Cerebellar nuclear complex (tissue), 1 donor: ENCODE measurements around the gene OR6C68.
"Not testable (repeated sequence)": the region's sequence is repeated elsewhere in the genome, so short reads cannot be mapped to it uniquely, and the experiment has no call there.

ENCODE experiments used
- DNase-seq, 2 experiments: peaks; one replicate each; lab custom pipeline; 2025; lab: John Stamatoyannopoulos, UW

Gene OR6C68

GRCh38 chr12:55492078-55492477, at the start of gene OR6C68:
Gene OR6C68 (plus strand): TSS chr12:55492378. CDS start chr12:55492378, 0 bp downstream.
- no peak for DNase-seq

DNA sequence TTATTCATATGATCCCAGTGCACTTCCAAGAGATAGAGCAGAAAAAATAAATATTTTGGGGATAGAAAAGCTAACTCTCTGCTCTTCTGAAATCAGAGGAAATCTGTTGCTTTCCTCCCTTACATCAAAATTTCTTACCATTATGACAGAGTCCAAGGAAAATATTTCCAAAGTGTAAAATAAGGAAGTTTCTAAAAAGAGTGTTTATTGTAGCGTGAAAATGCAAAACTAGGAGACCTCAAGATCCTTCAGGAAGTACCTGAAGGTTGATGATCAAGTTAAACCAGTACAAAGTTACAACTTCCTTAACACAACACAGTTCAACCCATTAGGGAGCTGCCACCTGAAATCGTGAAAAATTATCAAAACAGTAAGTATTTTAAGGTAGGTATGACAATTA, 48.4 kb upstream of the OR6C68 start, which contains the start of gene OR6C2:
OR6C2 (plus strand) TSS at position 301 of the 400 bp plus-strand sequence. CDS start 8,138 bp downstream, outside the sequence.
- no peak for DNase-seq

DNA sequence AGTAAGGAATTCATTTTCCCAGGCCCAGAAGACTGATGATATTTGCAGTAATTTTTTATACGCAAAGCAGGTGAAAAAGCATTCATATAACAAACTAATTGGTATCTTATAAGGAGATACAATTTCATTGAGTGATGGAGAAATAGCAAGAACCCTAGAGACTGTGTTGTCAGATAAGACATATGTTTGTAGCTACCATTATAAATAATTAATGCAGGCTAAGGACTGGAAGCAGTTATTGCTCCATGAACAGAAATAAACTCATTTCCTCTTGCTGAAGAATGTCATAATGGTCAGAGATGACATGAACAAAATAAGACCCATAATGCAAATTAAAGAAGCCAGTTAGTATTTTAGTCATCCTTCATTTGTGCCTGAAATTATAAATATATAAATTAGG, 46.8 kb upstream of the OR6C68 start:
- no peak for DNase-seq

- DNase-seq: no peak
Observed at GRCh38 chr12:55446326-55446725, 45.9 kb upstream of the OR6C68 start.

GRCh38 chr12:55448825-55449224, 43.4 kb upstream of the OR6C68 start:
- DNase-seq: no peak

- DNase-seq: not testable (repeated sequence)
Observed at GRCh38 chr12:55464926-55465325, 27.3 kb upstream of the OR6C68 start.

DNA sequence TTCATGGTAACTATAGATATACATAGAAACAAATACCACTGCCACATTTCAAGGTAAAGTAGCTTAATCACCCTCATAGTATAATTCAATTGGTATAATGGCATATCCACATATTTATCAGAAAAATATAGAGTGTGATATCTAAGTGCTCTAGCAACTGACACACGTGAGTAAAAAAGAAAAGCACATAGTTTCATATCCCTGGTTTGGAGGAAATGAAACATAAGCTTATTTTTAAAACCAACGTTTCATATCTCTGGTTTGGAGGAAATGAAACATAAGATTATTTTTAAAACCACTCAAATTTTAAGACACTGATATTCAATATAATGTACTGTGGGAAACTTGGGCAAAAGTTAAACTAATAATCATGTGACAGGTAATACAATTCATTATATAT, 24.3 kb upstream of the OR6C68 start:
- no peak for DNase-seq

DNA sequence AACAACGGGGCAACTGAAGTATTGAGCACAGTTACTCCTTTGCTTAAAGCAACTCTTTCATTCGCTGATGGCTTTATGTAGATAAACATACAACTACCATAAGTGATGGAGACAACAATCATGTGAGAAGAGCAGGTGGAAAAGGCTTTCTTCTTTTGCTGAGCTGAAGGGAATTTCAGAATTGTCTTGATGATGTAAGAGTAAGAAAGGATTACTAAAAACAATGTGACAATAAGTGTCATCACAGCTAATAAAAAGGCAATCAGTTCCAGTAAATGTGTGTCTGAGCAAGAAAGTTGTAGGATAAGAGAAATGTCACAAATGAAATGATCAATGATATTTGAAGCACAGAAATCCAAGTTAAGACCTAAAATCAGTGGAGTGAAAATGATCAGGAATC, 22.9 kb upstream of the OR6C68 start:
- no peak for DNase-seq

DNA sequence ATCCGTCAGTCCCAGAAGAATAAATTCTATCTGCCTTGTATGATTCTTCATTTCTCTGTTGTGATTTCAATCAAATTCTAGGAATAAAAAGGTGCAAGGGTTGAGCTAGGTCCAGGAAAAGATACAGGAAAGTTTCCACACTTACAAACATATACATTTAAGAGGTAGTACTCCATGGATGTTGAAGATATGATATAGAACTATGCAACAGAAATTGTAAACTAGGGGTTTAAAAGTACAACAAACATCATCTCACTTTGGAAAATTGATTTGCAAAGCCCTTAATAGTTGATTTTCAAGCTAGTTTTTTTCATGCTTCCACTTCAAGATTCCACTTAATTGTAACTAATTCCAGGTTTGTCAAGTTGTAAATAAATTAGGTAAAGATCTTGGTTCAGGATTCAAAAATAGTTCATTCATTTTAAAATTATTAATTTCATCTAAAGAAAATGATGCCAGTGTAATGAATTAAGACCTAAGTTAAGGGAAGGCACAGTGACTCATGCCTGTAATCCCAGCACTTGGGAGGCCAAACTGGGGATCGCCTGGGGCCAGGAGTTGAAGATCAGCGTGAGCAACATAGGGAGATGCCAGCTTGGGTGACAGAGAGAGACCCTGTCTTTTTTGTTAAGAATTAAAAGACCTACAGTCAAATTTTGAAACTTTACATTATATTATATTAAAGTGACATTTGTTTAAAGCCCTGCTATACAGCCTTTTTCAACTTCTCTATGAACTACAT, 21.9 kb upstream of the OR6C68 start, which contains the start of gene OR6C70:
OR6C70 (minus strand) TSS at position 51 of the 742 bp plus-strand sequence; CDS start at position 51, 0 bp downstream.
- DNase-seq: no peak

- no peak for DNase-seq
Observed at GRCh38 chr12:55472264-55472663, 19.9 kb upstream of the OR6C68 start.

DNA sequence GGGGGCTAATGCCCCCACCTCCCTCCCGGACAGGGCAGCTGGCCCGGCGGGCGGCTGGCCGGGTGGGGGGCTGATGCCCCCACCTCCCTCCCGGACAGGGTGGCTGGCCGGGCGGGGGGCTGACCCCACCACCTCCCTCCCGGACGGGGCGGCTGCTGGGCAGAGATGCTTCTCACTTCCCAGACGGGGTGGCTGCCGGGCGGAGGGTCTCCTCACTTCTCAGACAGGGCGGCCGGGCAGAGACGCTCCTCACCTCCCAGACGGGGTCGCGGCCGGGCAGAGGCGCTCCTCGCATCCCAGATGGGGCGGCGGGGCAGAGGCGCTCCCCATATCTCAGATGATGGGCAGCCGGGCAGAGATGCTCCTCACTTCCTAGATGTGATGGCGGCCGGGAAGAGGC, 13.0 kb upstream of the OR6C68 start:
- not testable (repeated sequence) for DNase-seq

- not testable (repeated sequence) for DNase-seq
Observed at GRCh38 chr12:55484284-55484683, 7.9 kb upstream of the OR6C68 start.

- DNase-seq: no peak
Observed at GRCh38 chr12:55495490-55495889, 3.3 kb downstream of the OR6C68 start.

DNA sequence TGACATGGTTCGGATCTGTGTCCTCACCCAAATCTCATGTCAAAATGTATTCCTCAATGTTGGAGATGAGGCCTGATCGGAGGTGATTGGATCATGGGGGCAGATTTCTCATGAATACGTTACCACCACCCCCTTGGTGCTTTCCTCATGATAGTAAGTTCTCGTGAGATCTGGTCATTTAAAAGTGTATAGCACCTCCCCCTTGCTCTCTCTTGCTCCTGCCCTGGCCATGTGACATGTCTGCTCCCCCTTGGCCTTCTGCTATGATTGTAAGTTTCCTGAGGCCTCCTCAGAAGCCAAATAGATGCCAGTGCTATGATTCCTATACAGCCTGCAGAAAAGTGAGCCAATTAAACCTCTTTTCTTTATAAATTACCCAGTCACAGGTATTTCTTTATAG, 7.1 kb downstream of the OR6C68 start:
- no peak for DNase-seq

DNA sequence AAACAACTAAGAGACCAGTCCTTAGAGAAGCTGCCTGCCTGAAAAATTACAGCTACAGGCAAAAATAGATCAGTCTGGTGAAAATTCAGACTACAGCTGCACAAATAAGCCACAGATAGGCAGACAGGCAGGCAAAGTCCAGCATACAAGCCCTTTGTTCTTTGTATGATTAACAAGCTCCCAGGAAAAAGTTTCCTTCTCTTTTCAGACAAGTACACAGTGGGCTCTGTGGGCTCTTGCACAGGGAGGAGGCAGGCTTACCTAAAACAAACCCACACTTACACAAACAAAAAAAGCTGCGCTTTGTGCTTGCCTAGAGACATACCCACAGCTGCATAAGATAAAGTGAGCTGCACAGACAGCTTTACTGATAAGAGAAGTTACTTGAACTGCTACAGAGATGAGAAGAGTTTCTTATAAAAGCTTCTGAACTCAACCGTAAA, 7.7 kb downstream of the OR6C68 start:
- no peak for DNase-seq

GRCh38 chr12:55501601-55502000, 9.4 kb downstream of the OR6C68 start:
- DNase-seq: no peak

- no peak for DNase-seq
Observed at GRCh38 chr12:55515696-55516095, 23.5 kb downstream of the OR6C68 start.

- no peak for DNase-seq
Observed at GRCh38 chr12:55516391-55516790, 24.2 kb downstream of the OR6C68 start.
